ENCODE results near the gene ADI1.

GRCh38 chr2:3485166-3485565, 34.2 kb downstream of the ADI1 start:
- TF ChIP-seq CTCF (IDR thresholded peaks at IDR 0.05): no peak
- TF ChIP-seq POLR2A (IDR thresholded peaks at IDR 0.05): no peak

Data from adrenal gland (tissue), 5 donors.